IMR-90 (cell line): ENCODE measurements around the gene CNKSR3. TPM values are rescaled to one million over a fixed set of nuclear protein-coding genes. Genes with fewer than 3 reads are reported as not detected.

Experiments
- ATAC-seq: fragments of 200-7000 bp; cut with Tn5 transposase; 2 replicates; pipeline ENCODE4 v1.9.1; 2020; ENCODE audit warnings: low read depth, mild to moderate bottlenecking, moderate library complexity
- BruUV-seq: library from RNA; stranded (reverse); fragments of 400-500 nt; replicated peaks from 2 replicates; lab custom pipeline; 2021; lab: Mats Ljungman, UMichigan
- CTCF ChIA-PET: fragments of 300-600 bp; formaldehyde crosslinking; extraction: SDS; loops from one replicate; lab custom pipeline; 2021; ENCODE audit warnings: antibody characterized with exemption; lab: Yijun Ruan, JAX
- POLR2A ChIA-PET: fragments of 300-600 bp; sonication (Branson Sonifier 250); formaldehyde crosslinking; loops from one replicate; lab custom pipeline; 2022; ENCODE audit warnings: antibody characterized with exemption; ENCODE audit not compliant: unreplicated experiment; lab: Charles Lee
- DNase-seq: peaks from one replicate; pipeline ENCODE4 v3.0.0; 2013
- H2AFZ ChIP-seq: replicated peaks from 2 replicates; pipeline ENCODE3; 2013; ENCODE audit warnings: low read length, mild to moderate bottlenecking; ENCODE audit not compliant: poor library complexity
- H2AK5ac ChIP-seq: 2 replicates; pipeline ENCODE4 v1.6.1; 2013; ENCODE audit warnings: low read depth, low read length, inconsistent platforms
- H2AK9ac ChIP-seq: replicated peaks from 2 replicates; pipeline ENCODE3; 2013; ENCODE audit warnings: mild to moderate bottlenecking, low read depth, low read length, moderate library complexity; ENCODE audit not compliant: poor library complexity
- H2BK120ac ChIP-seq: 2 replicates; pipeline ENCODE4 v1.6.1; 2013; ENCODE audit warnings: low read depth, low read length, inconsistent platforms
- H2BK15ac ChIP-seq: 3 replicates; pipeline ENCODE4 v1.6.1; 2013; ENCODE audit warnings: low read depth, low read length, inconsistent platforms
- H2BK20ac ChIP-seq: 2 replicates; pipeline ENCODE4 v1.6.1; 2013; ENCODE audit warnings: low read depth, mild to moderate bottlenecking, inconsistent platforms, low read length, moderate library complexity
- H2BK5ac ChIP-seq: 2 replicates; pipeline ENCODE4 v1.6.1; 2013; ENCODE audit warnings: mild to moderate bottlenecking, low read depth, low read length, inconsistent platforms; ENCODE audit not compliant: poor library complexity, severe bottlenecking
- H3K14ac ChIP-seq: replicated peaks from 2 replicates; pipeline ENCODE4 v1.6.1; 2013; ENCODE audit warnings: low read depth, low read length, inconsistent platforms
- H3K18ac ChIP-seq: 2 replicates; pipeline ENCODE4 v1.6.1; 2013; ENCODE audit warnings: low read depth, low read length, control low read depth
- H3K23ac ChIP-seq: 2 replicates; pipeline ENCODE4 v1.6.1; 2013; ENCODE audit warnings: low read depth, low read length, inconsistent platforms
- H3K27ac ChIP-seq: 2 replicates; pipeline ENCODE4 v1.5.1; 2013; ENCODE audit warnings: mild to moderate bottlenecking, control low read depth, low read length; ENCODE audit not compliant: insufficient read depth
- H3K27me3 ChIP-seq: 2 replicates; pipeline ENCODE4 v1.6.1; 2013; ENCODE audit warnings: low read length; ENCODE audit not compliant: control insufficient read depth, insufficient read depth
- H3K36me3 ChIP-seq: 2 replicates; pipeline ENCODE4 v1.6.1; 2013; ENCODE audit warnings: low read length, mixed read lengths; ENCODE audit not compliant: control insufficient read depth, insufficient read depth
- H3K4ac ChIP-seq: 2 replicates; pipeline ENCODE4 v1.6.1; 2013; ENCODE audit warnings: low read depth, low read length, inconsistent platforms
- H3K4me1 ChIP-seq: 2 replicates; pipeline ENCODE4 v1.6.1; 2013; ENCODE audit warnings: low read length, mixed read lengths; ENCODE audit not compliant: control insufficient read depth, insufficient read depth
- H3K4me2 ChIP-seq: 2 replicates; pipeline ENCODE4 v1.6.1; 2013; ENCODE audit warnings: low read depth, mild to moderate bottlenecking, control low read depth, low read length, moderate library complexity
- H3K4me3 ChIP-seq: 2 replicates; pipeline ENCODE4 v1.5.1; 2013; ENCODE audit warnings: low read depth, mild to moderate bottlenecking, control low read depth, low read length, moderate library complexity; ENCODE audit not compliant: insufficient read depth
- H3K56ac ChIP-seq: 2 replicates; pipeline ENCODE4 v1.6.1; 2013; ENCODE audit warnings: low read length, inconsistent platforms; ENCODE audit not compliant: insufficient read depth; ENCODE audit errors: extremely low read depth
- H3K79me1 ChIP-seq, 2 experiments: 2 replicates each; pipeline ENCODE4 v1.6.1; 2013; ENCODE audit warnings: low read length in 2 of 2, inconsistent platforms in 1 of 2, low read depth in 1 of 2
- H3K9ac ChIP-seq: 2 replicates; pipeline ENCODE4 v1.6.1; 2013; ENCODE audit warnings: low read depth, low read length, control low read depth
- H3K9me1 ChIP-seq: 2 replicates; pipeline ENCODE4 v1.6.1; 2013; ENCODE audit warnings: low read length, inconsistent platforms; ENCODE audit not compliant: insufficient read depth
- H3K9me3 ChIP-seq: 2 replicates; pipeline ENCODE4 v1.6.1; 2013; ENCODE audit warnings: low read length; ENCODE audit not compliant: control insufficient read depth, insufficient read depth
- H4K20me1 ChIP-seq: 2 replicates; pipeline ENCODE4 v1.6.1; 2013; ENCODE audit warnings: low read length, inconsistent platforms; ENCODE audit not compliant: insufficient read depth
- H4K5ac ChIP-seq: 2 replicates; pipeline ENCODE4 v1.6.1; 2013; ENCODE audit warnings: mild to moderate bottlenecking, low read depth, low read length, control low read depth
- H4K8ac ChIP-seq, 2 experiments: 2 replicates each; pipeline ENCODE4 v1.6.1; 2013; ENCODE audit warnings: low read depth in 2 of 2, low read length in 2 of 2, control low read depth in 1 of 2, inconsistent platforms in 1 of 2
- H4K91ac ChIP-seq: 2 replicates; pipeline ENCODE4 v1.6.1; 2013; ENCODE audit warnings: low read depth, low read length, inconsistent platforms; ENCODE audit not compliant: insufficient read depth
- BHLHE40 ChIP-seq: fragments of 150-350 bp; IDR thresholded peaks from 2 replicates; pipeline ENCODE4 v1.6.1; 2016; ENCODE audit warnings: mild to moderate bottlenecking, low read depth, low read length
- CEBPB ChIP-seq: IDR thresholded peaks from 2 replicates; pipeline ENCODE4 v1.6.1; 2012; ENCODE audit warnings: low read depth, low read length, improper control_type of control experiment
- CHD1 ChIP-seq: IDR thresholded peaks from 2 replicates; pipeline ENCODE4 v1.6.1; 2012; ENCODE audit warnings: low read depth, low read length, improper control_type of control experiment
- CTCF ChIP-seq: conservative IDR thresholded peaks from 2 replicates; pipeline ENCODE4 v1.5.1; 2012; ENCODE audit warnings: mild to moderate bottlenecking, low read depth, low read length, improper control_type of control experiment
- ELK1 ChIP-seq: fragments of 150-350 bp; IDR thresholded peaks from 2 replicates; pipeline ENCODE4 v1.6.1; 2016; ENCODE audit warnings: low read depth, mild to moderate bottlenecking, low read length, moderate library complexity, borderline replicate concordance
- FOS ChIP-seq: fragments of 150-350 bp; IDR thresholded peaks from 2 replicates; pipeline ENCODE4 v1.6.1; 2016; ENCODE audit warnings: low read depth, low read length
- MAFK ChIP-seq: IDR thresholded peaks from 2 replicates; pipeline ENCODE4 v1.6.1; 2012; ENCODE audit warnings: low read depth, low read length, improper control_type of control experiment
- MAZ ChIP-seq: IDR thresholded peaks from 2 replicates; pipeline ENCODE4 v1.6.1; 2012; ENCODE audit warnings: low read depth, mild to moderate bottlenecking, low read length, improper control_type of control experiment, moderate library complexity, borderline replicate concordance
- MXI1 ChIP-seq: IDR thresholded peaks from 2 replicates; pipeline ENCODE4 v1.6.1; 2012; ENCODE audit warnings: low read depth, mild to moderate bottlenecking, low read length, moderate library complexity, borderline replicate concordance
- NFE2L2 ChIP-seq: fragments of 150-350 bp; IDR thresholded peaks from 2 replicates; pipeline ENCODE4 v1.6.1; 2016; ENCODE audit warnings: low read depth, mild to moderate bottlenecking, low read length
- POLR2A ChIP-seq: IDR thresholded peaks from 2 replicates; pipeline ENCODE4 v1.6.1; 2012; ENCODE audit warnings: mild to moderate bottlenecking, low read depth, low read length
- RAD21 ChIP-seq: IDR thresholded peaks from 2 replicates; pipeline ENCODE4 v1.6.1; 2012; ENCODE audit warnings: low read length, improper control_type of control experiment
- RCOR1 ChIP-seq: IDR thresholded peaks from 2 replicates; pipeline ENCODE4 v1.6.1; 2012; ENCODE audit warnings: mild to moderate bottlenecking, low read length, improper control_type of control experiment; ENCODE audit not compliant: insufficient replicate concordance
- RFX5 ChIP-seq: IDR thresholded peaks from 2 replicates; pipeline ENCODE4 v1.8.0; 2012; ENCODE audit warnings: low read depth, mild to moderate bottlenecking, low read length, moderate library complexity
- SMC3 ChIP-seq: fragments of 150-350 bp; IDR thresholded peaks from 2 replicates; pipeline ENCODE4 v1.6.1; 2016; ENCODE audit warnings: low read depth, mild to moderate bottlenecking, antibody characterized with exemption, low read length, moderate library complexity
- USF2 ChIP-seq: fragments of 150-350 bp; IDR thresholded peaks from 2 replicates; pipeline ENCODE4 v1.6.1; 2017; ENCODE audit warnings: mild to moderate bottlenecking, antibody characterized with exemption, low read length, low read depth
- WGBS, 2 experiments: methylation state at CpG; one replicate each; pipeline versions ENCODE4 v1.1.5 to v1.1.7; 2013; ENCODE audit warnings: missing lambda C conversion rate in 2 of 2; ENCODE audit not compliant: insufficient read length in 1 of 2; ENCODE audit errors: extremely low coverage in 2 of 2; 5-methylcytosine and 5-hydroxymethylcytosine counted together
- dilution Hi-C: fragments of 300-500 bp; cut with HindIII; formaldehyde crosslinking; loops from one replicate; pipeline ENCODE4 v1.14.3; 2018; ENCODE audit warnings: low sequenced_read_pairs; ENCODE audit not compliant: unreplicated experiment
- in situ Hi-C: fragments of 300-500 bp; cut with MboI; formaldehyde crosslinking; loops from 3 replicates; pipeline ENCODE4 v1.14.3; 2019; ENCODE audit warnings: low sequenced_read_pairs, inconsistent platforms, mixed read lengths
- intact Hi-C: fragments of 100-400 bp; cut with micrococcal nuclease; formaldehyde crosslinking; loops from 2 replicates; pipeline ENCODE4 v1.10.0; 2022
- polyA plus RNA-seq, 3 experiments: library from polyadenylated mRNA; depleted of rRNA; stranded (reverse); fragments of >200 nt; gene quantifications; 2 replicates each; pipeline ENCODE4 v1.2.3, GENCODE V29; 2012; ENCODE audit warnings: low replicate concordance in 1 of 3
- total RNA-seq: library from RNA; depleted of rRNA; stranded (reverse); fragments of >200 nt; gene quantifications from 2 replicates; pipeline ENCODE4 v1.2.3, GENCODE V29; 2012

Gene CNKSR3
- total and polyA plus RNA-seq, 2 of the 4 experiments (the other 2 are of a cell fraction): 6.7 to 15.8 TPM

- H3K4me3 ChIP-seq: no peak overlapping the region
- H3K23ac ChIP-seq: no peak overlapping the region
- ATAC-seq (peak; percentile 59), DNase-seq (peak; percentile 45)
- H3K9ac ChIP-seq: no peak overlapping the region
- BruUV-seq: no TSS peak
- H2AFZ ChIP-seq: peak overlapping the region; percentile 8
- H3K4ac ChIP-seq: no peak overlapping the region
- H3K4me1 ChIP-seq: peaks cover 4% of the 10 kb centered on the region; the same call in 1 of the 2 replicates
- WGBS, 2 experiments: 16% methylated on average over 5 of the region's 8 CpGs; no CpG with 5 or more reads in 1 of the 2 experiments
- CTCF ChIA-PET: interaction anchor here (0.6 kb wide), 1 partner anchor 368 kb away, joined by 4 read pairs; no protein-coding TSS in a partner anchor
- H2BK120ac ChIP-seq: no peak overlapping the region
- H4K20me1 ChIP-seq: no peaks in the 10 kb centered on the region
- POLR2A ChIA-PET: no interaction called here
- H2BK20ac ChIP-seq: no peak overlapping the region
- H4K5ac ChIP-seq: no peak overlapping the region
- no peak overlapping the region for H3K14ac ChIP-seq
- H4K8ac ChIP-seq: no peak overlapping the region
- dilution Hi-C loops: no loop called here
- no peak overlapping the region for H3K56ac ChIP-seq
- H3K79me1 ChIP-seq: no peaks in the 10 kb centered on the region
- no peaks in the 10 kb centered on the region for H3K27me3 ChIP-seq
- H3K36me3 ChIP-seq: no peaks in the 10 kb centered on the region
- H3K4me2 ChIP-seq: no peak overlapping the region; the same call in 1 of the 2 replicates
- no peak overlapping the region for H4K91ac ChIP-seq
- no peak overlapping the region for H3K18ac ChIP-seq
- H3K9me3 ChIP-seq: no peaks in the 10 kb centered on the region
- no peak overlapping the region for H2AK9ac ChIP-seq
- TF ChIP-seq USF2 (no peak), ELK1 (no peak), POLR2A (no peak), NFE2L2 (no peak), CHD1 (no peak), FOS (no peak), MXI1 (no peak), SMC3 (no peak), RAD21 (no peak), BHLHE40 (no peak), MAFK (no peak), MAZ (no peak), RFX5 (no peak), CTCF (no peak), CEBPB (no peak), RCOR1 (no peak)
- no peaks in the 10 kb centered on the region for H3K9me1 ChIP-seq
- H2AK5ac ChIP-seq: no peak overlapping the region
- no peak overlapping the region for H2BK5ac ChIP-seq
- no peak overlapping the region for H3K27ac ChIP-seq
- H2BK15ac ChIP-seq: no peak overlapping the region
- in situ Hi-C loops: no loop called here
- intact Hi-C loops: no loop called here
Observed at GRCh38 chr6:154548130-154548830, 37.8 kb upstream of the CNKSR3 start.
